ENCODE data around the gene SEMA4B. TPM values are rescaled to one million over a fixed set of nuclear protein-coding genes. Genes with fewer than 3 reads are reported as not detected.

SEMA4B gene
- total RNA-seq, 1 experiment from 2014 or later: 32.5 TPM

DNA sequence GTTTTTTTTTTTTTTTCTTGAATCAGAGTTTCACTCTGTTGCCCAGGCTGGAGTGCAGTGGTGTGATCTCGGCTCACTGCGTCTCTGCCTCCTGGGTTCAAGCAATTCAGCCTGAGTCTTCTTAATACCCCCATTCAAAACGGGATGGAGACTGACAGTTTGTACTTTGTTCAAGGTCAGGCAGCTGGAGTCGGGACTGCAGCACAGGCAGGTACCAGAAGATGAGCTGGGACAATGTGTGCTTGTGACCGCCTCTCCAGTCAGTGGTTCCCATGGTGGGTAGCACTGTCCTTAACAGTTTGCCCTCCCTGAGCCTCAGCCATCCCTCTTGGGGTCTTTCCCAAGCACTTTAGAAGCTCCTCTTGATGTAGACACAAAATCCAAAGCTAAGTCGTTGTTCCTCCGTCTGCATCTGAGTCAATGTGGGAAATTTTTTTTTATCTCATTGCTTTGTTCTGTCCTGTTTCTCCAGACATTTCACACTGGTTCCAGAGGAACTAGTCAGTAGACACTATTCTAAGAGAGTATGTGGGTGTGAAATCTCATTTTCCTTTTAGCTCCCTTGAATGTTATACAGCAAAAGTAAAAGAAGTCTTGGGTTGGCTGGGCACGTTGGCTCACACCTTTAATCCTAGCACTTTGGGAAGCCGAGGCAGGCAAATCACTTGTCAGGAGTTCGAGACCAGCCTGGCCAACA lies 43.0 kb downstream of the SEMA4B start:
- no CpG with 5 or more reads among the region's 10 CpGs for WGBS (ENCODE audit: extremely low coverage, insufficient read length, low lambda C conversion rate)

More for the DNA sequence above, 43.0 kb downstream of the SEMA4B start:
- no peak overlapping the region for H3K27ac Mint-ChIP-seq
- H3K14ac ChIP-seq (ENCODE audit: insufficient read depth, low read length): no peak overlapping the region
- no peak overlapping the region for H3K9ac ChIP-seq (ENCODE audit: extremely low read depth, insufficient read length, low read length)
- H2AK5ac ChIP-seq (ENCODE audit: insufficient read length, low read length): no peak overlapping the region
- H3K23me2 ChIP-seq (ENCODE audit: insufficient read length, low read depth, low read length, poor library complexity, severe bottlenecking): peaks cover 1% of the 10 kb centered on the region
- no peaks in the 10 kb centered on the region for H3K4me1 Mint-ChIP-seq
- peak overlapping the region; percentile 79 for H2BK5ac ChIP-seq (ENCODE audit: insufficient read length, low read length)
- H2BK120ac ChIP-seq (ENCODE audit: low read depth, low read length, poor library complexity, severe bottlenecking): no peak overlapping the region
- H4K91ac ChIP-seq (ENCODE audit: insufficient read length, low read depth, low read length): no peak overlapping the region
- no peaks in the 10 kb centered on the region for H3K27me3 ChIP-seq (ENCODE audit: insufficient read depth, low read length)
- H3K9me3 ChIP-seq (ENCODE audit: control insufficient read depth, low read depth, low read length): no peaks in the 10 kb centered on the region
- no peak for DNase-seq
- H3K27me3 Mint-ChIP-seq (ENCODE audit: low read depth): peaks cover 6% of the 10 kb centered on the region
- H4K5ac ChIP-seq (ENCODE audit: insufficient read length, low read depth, low read length): no peak overlapping the region
- no peaks in the 10 kb centered on the region for H3K4me1 ChIP-seq (ENCODE audit: insufficient read depth, low read length)
- H3K9me3 Mint-ChIP-seq: no peaks in the 10 kb centered on the region
- no peak overlapping the region for H2BK15ac ChIP-seq (ENCODE audit: low read depth, low read length)
- H4K8ac ChIP-seq (replicated peaks; ENCODE audit: insufficient read length, low read depth, low read length): no peak overlapping the region
- no peaks in the 10 kb centered on the region for H4K20me1 ChIP-seq (ENCODE audit: control insufficient read depth, insufficient read depth, insufficient read length)
- no peak overlapping the region for H3T11ph ChIP-seq (ENCODE audit: low read length)
- no peak overlapping the region for H3K4me3 Mint-ChIP-seq
- TF ChIP-seq, protein P1, sequence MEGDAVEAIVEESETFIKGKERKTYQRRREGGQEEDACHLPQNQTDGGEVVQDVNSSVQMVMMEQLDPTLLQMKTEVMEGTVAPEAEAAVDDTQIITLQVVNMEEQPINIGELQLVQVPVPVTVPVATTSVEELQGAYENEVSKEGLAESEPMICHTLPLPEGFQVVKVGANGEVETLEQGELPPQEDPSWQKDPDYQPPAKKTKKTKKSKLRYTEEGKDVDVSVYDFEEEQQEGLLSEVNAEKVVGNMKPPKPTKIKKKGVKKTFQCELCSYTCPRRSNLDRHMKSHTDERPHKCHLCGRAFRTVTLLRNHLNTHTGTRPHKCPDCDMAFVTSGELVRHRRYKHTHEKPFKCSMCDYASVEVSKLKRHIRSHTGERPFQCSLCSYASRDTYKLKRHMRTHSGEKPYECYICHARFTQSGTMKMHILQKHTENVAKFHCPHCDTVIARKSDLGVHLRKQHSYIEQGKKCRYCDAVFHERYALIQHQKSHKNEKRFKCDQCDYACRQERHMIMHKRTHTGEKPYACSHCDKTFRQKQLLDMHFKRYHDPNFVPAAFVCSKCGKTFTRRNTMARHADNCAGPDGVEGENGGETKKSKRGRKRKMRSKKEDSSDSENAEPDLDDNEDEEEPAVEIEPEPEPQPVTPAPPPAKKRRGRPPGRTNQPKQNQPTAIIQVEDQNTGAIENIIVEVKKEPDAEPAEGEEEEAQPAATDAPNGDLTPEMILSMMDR (conservative IDR thresholded peaks at IDR 0.05): no peak
- H3K18ac ChIP-seq (ENCODE audit: insufficient read length, low read depth, low read length): no peak overlapping the region
- no peak overlapping the region for H3K4me2 ChIP-seq (ENCODE audit: insufficient read depth, insufficient read length, low read length)
- H3K27ac ChIP-seq (ENCODE audit: insufficient read length, low read depth, low read length): no peak overlapping the region
- H2BK20ac ChIP-seq (ENCODE audit: low read depth, low read length, poor library complexity, severe bottlenecking): no peak overlapping the region
- peaks cover 0 to 3% (median 0%) of the 10 kb centered on the region in 3 experiments; a peak in 1 of 7 replicates for H3K36me3 Mint-ChIP-seq (ENCODE audit: insufficient read depth in 1 of 3, low read depth in 3 of 3)
- H3K79me2 ChIP-seq (ENCODE audit: insufficient read depth, low read length): no peaks in the 10 kb centered on the region
- H3K79me1 ChIP-seq (ENCODE audit: insufficient read depth, low read depth, low read length, poor library complexity, severe bottlenecking): no peaks in the 10 kb centered on the region
- H3K4ac ChIP-seq (ENCODE audit: low read depth, low read length): no peak overlapping the region
- H3K56ac ChIP-seq (ENCODE audit: insufficient read length, low read depth, low read length): no peak overlapping the region
- H2AFZ ChIP-seq (ENCODE audit: low read length): no peak overlapping the region
- H3K23ac ChIP-seq (ENCODE audit: insufficient read length, low read depth, low read length): no peak overlapping the region
- H2BK12ac ChIP-seq (ENCODE audit: insufficient read length, low read depth, low read length): no peak overlapping the region

Data from H9 (cell line).